ENCODE results near the gene NFIX.
A peak's percentile ranks its signal among the peaks of the same experiment; 100 is the strongest.

The NFIX gene

GRCh38 chr19:13095934-13096927 is 101.0 kb downstream of the NFIX start:
- DNase-seq: no peak

GRCh38 chr19:13097033-13097462 is 101.8 kb downstream of the NFIX start:
- DNase-seq: no peak

DNA sequence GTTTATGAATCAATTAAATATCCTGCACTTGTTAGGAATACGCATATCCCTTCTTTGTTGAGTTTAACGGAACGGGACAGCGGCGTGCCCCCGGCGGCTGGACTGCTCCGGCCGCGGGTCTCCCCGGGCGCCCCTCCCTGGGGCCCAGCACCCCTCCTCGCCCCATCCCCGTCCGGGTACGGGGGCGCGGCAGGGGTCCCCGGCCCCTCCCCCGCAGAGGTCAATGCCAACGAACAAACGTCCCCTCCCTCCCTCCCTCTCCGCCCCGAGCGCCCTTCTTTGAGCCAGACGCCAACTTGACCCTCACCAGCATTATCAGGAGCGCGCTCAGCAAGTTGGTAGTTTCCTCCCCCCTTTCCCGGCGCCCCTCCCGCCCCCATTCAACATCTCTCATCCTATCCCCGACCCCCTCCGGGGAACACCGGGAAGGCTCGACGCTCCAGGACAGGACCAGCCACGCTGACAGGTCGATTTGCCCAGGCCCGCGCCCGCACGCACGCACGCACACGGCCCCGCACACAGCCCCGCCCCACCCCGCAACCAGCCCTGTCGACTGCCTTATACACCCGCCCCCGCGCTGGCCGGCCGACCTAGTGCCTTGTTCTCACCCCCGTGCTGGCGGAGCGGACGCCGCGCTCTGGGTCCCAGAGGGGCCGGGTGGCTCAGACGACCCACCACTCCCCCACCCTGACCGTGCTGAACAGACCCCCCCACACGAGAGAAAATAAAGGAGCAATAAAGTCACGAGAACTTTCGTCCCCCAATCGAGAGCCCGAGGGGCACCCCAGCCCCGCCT is 102.4 kb downstream of the NFIX start:
- DNase-seq: no peak

DNA sequence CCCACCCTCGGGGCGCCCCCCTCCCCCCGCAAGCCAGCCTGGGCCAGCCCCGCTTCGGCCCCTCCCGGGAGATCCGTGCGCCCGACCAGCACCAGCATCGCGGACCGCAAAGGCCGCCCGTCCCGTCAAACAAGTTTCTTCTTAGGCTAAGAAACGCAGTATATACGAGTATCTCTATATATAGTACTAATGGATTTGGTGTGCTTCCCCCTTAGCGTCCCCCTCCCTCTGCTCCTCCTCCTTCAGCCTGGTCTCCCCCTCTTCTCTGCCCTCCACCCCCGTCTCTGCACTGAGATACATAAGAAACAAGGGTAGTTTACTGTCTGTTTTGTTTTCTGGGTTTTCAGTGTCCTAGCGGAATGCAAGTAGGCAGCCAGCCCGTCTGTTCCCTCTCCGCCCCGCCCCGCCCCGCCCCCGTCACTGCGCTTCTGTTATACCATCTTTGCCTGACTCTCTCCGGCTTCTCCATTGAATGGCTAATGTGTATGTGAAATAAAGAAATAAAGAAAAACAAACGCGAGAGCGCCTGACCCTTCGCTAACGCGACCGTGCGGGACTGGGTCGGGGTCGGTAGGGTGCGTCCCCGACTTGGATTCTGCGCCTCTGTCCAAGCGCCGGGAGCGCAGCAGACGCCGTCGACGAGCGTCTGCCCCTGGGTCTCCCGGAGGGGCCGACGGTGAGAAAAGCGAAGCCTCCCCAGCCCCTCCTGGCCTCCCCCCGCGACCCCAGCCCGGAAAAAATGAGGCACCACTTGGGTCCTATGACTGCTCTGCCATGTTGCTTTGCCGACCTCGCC is 103.2 kb downstream of the NFIX start:
- no peak for DNase-seq

DNA sequence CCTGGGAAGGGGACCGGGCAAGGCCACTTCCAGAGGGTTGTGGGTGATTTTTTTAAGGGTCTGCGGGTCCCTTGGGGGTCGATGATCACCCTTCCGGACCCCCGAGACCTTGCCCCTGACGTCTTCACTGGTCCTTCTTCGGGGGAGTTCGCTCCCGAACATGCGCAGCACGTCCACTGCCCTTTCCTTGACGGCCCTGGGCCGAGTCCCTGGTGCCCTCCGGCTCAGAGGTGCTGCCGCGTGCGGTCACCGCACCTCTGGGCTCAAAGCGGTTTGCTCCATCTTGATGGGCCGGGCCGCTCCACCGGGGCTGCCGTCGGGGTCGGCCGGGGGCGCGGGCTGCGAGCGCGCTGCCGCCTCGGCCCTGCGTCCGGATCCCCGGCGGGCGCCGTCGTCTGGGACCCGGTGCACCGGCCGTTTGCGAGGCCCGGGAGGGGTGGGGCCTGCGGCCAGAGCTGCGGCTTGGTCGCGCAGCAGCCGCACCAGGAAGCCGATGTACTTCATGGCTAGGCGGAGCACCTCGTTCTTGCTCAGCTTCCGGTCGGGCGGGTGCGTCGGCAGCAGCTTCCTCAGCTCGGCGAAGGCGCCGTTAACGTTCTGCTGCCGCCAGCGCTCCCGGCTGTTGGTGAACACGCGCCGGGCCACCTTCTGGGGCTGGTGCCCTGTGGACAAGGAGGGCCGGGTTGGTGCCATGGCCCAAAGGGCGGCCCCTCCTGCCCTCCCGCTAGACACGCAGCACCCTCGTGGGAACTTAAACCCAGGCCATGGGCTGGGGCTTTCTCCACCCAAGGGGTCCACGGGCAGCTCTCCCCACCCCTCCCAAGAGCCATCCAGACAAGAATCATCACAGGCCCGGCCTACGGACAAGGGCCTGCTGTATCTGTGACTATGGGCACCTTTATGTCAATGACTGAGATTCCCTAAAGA is 104.1 kb downstream of the NFIX start:
- DNase-seq: peak; percentile 57

DNA sequence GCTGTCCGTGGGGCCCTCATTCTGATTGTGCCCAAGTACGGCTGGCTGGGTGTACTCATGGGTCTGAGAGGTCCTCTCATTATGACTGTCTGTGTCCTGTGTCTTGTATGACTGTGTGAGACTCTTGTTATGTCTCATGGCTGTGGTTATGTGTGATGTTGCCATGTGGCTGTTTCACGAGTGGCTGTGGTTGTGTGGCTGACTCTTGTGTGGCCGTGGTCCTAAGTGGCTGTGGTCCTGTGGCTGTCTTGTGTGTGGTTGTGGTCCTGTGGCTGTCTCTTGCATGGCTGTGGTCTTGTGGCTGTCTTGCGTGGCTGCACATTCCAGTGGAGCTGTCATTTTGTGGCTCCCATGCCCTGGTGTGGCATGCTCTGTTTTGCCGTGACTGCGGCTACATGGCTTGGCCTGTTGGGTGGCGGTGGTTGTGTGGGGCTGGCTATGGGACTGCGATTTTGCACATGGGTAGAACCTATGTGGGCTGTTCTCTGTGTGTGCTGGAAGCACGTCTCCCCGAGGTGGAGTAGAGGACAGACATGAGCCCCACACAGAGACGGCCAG is 104.8 kb downstream of the NFIX start:
- DNase-seq: peak; percentile 42

DNA sequence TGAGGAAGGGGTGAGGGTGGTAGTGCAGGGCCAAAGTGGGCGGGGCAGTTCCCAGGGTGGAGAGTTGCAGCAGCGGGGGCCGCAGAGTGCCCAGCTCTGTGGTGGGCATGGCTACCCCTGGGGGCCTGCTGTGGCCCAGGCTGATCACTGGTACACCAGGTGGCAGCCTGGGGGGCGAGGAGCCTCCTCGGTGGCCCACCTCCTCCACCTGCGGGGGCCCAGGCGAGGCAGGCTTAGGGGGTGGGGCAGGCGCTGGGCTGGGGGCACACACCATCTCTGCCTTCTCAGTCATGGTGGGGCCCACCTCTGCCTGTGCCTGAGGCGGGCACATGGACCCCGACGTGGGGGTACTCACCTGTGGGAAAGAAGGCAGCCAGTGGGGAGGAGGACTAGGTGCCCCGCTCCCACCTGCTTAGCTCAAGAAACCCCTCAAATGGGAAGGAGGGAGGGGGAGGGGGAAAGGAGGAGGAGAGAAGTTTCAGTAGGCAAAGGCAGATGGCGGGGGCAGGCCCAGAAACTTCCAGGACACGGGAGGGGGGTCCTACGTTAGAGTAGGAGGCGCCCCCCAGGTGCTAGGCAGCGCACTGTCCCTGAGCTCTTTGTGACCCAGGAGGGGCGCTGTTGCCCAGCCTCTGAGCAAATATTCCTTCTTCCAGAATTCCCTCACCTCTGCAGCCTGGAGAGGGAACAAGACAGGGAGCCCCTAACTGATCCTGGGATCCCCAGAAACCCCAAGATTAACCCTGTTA is 105.7 kb downstream of the NFIX start:
- DNase-seq: no peak

DNA sequence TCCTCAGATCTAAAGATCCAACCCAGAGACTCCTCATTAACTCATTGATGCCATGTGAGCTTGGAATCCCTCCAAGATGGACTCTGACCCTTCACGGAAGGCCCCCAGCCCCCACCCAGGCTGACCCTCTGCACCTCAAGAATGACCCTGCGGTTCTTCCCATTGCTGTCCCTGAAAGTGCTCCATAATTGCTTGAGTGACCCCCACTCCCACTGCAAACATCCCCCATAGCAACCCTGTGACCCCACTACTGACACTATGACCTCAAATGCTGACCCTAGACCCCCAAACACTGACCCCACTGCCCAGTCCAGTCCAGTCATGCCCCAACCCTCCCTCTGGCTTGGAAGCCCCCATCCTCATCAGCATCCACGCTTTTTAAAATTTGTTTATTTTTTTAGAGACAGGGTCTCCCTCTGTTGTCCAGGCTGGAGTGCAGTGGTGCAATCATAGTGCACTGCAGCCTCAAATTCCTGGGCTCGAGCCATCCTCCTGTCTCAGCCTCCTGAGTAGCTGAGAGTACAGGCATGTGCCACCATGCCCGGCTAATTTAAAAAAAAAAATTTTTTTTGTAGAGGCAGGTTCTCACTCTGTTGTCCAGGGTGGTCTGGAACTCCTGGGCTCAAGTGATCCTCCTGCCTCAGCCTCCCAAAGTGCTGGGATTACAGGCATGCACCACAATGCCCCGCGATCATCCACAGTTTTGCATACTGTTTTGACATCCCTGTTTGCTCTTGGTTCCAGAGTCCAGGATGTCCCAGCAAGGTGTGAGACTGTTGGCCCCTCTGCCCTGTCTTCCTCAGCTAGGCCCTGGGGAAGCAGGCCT is 106.5 kb downstream of the NFIX start:
- DNase-seq: no peak

GRCh38 chr19:13102416-13102665 is 107.1 kb downstream of the NFIX start:
- no peak for DNase-seq

DNA sequence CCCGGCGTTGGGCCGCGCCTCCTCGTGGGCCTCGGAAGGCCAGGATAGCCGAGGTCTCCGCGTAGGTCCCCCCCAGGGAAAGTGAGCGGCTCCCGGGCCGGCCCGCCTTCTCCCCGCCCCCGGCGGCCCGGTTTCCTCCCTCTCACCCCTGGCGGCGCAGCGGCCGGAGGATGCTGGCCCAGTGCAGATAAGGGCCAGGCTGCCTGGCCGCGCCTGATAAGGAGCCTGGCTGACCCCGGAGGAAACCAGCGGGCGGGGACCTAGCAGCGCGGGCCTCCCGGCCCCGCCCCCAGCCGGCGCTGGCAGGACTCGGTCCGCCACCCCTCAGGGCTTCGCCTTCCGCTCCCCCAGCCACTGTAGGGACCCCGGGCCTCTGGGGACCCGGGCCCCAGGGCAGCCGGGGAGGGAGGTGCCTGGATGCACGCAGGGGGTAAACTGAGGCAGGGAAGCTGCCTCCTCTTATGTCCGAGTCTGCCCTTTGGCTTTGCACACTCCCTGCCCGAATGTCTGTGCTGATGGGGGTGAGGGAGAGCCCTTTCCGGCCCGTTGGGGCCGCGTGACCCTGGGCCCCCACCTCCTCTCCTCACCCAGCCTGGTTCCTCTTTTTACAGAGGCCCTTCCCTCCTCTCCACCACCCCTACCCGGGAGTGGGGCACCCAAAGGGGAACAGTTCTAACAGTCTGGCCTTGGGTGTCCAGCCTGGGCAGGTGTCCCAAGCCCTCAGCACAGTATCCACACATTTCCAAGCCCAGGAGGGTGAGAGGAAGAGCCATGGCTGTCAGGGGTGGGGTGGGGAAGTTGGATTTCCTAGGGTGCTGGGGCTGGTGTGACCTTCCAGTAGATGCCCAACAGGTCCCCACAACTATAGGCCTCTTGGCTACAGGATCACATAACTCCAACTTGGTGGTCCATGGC is 107.6 kb downstream of the NFIX start, which contains the start of gene LYL1:
LYL1 (minus strand) TSS at position 193 of the 915 bp plus-strand sequence. CDS start 1,687 bp downstream, outside the sequence.
- no peak for DNase-seq

DNA sequence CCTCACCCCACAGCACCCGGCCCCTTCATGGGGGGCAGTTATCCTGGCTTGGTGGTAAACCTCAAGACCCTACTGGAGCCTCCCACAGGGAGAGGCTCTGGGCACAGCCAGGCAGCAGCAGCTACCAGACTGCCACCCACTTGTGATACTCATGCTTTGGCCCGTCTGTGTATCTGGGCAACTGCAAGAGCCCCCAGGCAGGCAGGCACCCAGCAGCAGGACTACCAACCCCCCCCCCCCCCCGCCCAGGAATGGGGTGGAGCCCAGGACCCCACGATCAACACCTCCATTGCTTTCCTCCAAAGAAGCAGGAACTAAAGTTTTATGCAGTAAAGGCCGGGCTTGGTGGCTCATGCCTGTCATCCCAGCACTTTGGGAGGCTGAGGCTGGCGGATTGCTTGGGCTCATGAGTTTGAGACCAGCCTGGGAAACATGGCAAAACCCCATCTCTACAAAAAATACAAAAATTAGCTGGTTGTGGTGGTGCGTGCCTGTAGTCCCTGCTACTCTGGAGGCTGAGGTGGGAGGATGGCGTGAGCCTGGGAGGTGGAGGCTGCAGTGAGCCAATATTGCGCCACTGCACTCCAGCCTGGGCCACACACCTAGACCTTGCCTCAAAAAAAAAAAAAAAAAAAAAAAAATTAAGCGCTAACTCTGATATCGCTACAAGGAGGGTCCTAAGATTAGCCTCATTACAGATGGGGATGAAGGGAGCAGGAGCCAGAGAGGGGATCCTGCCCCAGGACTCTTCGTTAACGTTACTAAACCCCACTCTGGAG is 108.5 kb downstream of the NFIX start:
- no peak for DNase-seq

GRCh38 chr19:13104360-13104847 is 109.1 kb downstream of the NFIX start:
- peak; percentile 55 for DNase-seq

- DNase-seq: no peak
These were observed 109.8 kb downstream of the NFIX start for GRCh38 chr19:13104848-13105711.

DNA sequence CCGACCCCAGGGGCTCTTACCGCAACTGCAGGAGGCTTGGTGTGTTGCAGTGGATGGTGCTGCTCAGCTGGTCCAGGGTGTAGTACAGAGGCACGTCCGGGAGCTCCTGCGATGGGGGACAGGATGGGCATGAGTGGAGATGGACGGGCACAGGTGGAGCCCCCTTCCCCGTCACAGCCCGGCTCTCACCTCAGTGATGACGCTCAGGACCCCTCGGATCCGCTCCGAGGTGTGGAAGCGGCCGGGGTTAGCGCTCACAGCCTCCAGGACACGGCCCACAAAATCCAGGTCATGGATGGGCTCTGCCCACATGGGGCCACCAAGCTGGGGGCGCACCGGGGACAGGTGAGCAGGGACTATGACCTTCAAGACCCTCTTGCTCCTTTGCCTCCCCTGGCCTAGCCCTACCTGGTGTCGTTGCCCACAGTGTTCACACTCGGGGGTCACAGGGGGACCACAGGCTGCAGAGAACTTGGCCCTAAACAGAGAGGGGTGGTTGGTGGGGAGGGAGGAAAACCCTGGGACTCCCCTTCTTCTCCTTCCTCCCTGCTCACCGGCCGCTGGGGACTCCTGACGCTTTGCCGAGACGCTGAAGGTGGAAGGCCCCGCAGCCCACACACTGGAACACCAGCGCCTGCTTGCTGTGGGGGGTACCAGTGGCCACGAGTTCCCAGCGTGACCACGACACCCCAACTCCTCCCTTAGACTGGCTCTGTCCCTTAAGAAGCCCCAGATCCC is 114.3 kb downstream of the NFIX start:
- no peak for DNase-seq

DNA sequence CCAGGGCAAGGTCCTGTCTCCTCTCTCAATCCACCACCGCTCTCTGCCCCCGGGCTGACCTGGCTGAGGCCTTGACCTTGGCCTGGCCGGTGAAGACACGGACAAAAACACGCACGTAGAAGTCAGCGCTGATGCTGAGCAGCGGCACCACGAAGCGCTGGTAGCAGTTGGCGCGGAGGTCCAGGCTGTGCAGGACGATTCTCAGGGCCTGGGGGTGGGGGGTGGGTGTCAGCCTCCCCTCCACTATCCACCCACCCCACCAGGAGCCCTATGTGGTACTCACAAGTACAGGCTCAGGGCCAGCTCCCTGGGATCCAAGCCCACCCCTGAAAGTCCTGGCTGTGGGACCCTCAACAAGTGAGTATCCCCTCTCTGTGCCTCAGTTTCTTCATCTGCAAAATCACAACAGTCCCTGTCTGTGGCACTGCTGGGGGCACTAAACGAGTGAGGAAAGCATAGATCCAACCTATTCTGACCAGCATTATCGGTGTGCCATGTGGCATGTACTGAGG is 114.9 kb downstream of the NFIX start:
- no peak for DNase-seq

DNA sequence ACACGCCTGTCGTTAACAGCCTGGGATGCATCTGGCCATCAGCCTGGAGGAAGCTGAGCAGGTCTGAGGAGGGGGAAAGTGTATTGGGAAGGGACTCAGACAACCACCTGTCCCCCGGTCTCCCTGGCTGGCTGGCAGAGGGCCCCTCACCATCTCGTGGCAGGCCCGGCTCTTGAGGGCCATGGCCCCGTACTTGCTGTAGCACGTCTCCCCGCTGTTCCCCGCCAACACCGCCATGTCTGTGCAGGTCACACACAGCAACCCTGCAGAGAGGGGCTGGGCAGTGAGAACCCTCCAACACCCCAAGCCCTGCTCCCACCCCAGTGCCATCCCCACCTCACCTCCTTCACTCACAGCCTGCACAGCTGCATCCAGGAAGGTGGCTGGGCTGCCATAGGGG is 117.3 kb downstream of the NFIX start:
- DNase-seq: no peak

Measured in activated T-cell treated with anti-CD3 and anti-CD28 coated beads for 4 hours (primary cell).